NCI-H446 treated with DMSO at 0.1 percent for 48 hours (cell line): Measurements from ENCODE around the gene CYB561A3.

Experiments
- DNase-seq: peaks from one replicate; lab custom pipeline; 2025; lab: John Stamatoyannopoulos, UW

CYB561A3 gene

GRCh38 chr11:61369372-61370348 is 8.0 kb upstream of the CYB561A3 start:
- DNase-seq: no peak

- no peak for DNase-seq
These were observed 7.0 kb upstream of the CYB561A3 start for GRCh38 chr11:61368646-61369045.

- DNase-seq: no peak
These were observed 5.7 kb upstream of the CYB561A3 start for GRCh38 chr11:61367406-61367805.

- no peak for DNase-seq
These were observed 2.5 kb upstream of the CYB561A3 start for GRCh38 chr11:61364012-61364675.

GRCh38 chr11:61362542-61362875 is 827 bp upstream of the CYB561A3 start:
- no peak for DNase-seq

GRCh38 chr11:61361237-61361740 is 393 bp downstream of the CYB561A3 start:
- DNase-seq: no peak

GRCh38 chr11:61359516-61359915 is 2.2 kb downstream of the CYB561A3 start:
- no peak for DNase-seq

GRCh38 chr11:61358566-61358965 is 3.1 kb downstream of the CYB561A3 start:
- no peak for DNase-seq

GRCh38 chr11:61357894-61358239 is 3.8 kb downstream of the CYB561A3 start:
- DNase-seq: no peak

GRCh38 chr11:61357233-61357893 is 4.3 kb downstream of the CYB561A3 start:
- no peak for DNase-seq

GRCh38 chr11:61356706-61357105 is 5.0 kb downstream of the CYB561A3 start:
- DNase-seq: no peak

- no peak for DNase-seq
These were observed 7.5 kb downstream of the CYB561A3 start for GRCh38 chr11:61354208-61354607.

GRCh38 chr11:61353131-61354067 is 8.3 kb downstream of the CYB561A3 start:
- no peak for DNase-seq

- DNase-seq: no peak
These were observed 9.6 kb downstream of the CYB561A3 start for GRCh38 chr11:61352038-61352437.

- DNase-seq: no peak
These were observed 10.9 kb downstream of the CYB561A3 start for GRCh38 chr11:61350803-61351202.

- DNase-seq: no peak
These were observed 11.3 kb downstream of the CYB561A3 start for GRCh38 chr11:61350336-61350735.

GRCh38 chr11:61349916-61350315 is 11.8 kb downstream of the CYB561A3 start:
- no peak for DNase-seq

GRCh38 chr11:61349189-61349751 is 12.4 kb downstream of the CYB561A3 start:
- DNase-seq: no peak

GRCh38 chr11:61347916-61348461 is 13.7 kb downstream of the CYB561A3 start:
- DNase-seq: no peak

- DNase-seq: no peak
These were observed 15.5 kb downstream of the CYB561A3 start for GRCh38 chr11:61345954-61346843.
